Astrocyte of the hippocampus (primary cell): ENCODE data around the gene PPP2R5B.

Experiments used
- DNase-seq: peaks from one replicate; pipeline ENCODE4 v3.0.0; 2011; ENCODE audit warnings: low read depth, low spot score

The PPP2R5B gene

DNA sequence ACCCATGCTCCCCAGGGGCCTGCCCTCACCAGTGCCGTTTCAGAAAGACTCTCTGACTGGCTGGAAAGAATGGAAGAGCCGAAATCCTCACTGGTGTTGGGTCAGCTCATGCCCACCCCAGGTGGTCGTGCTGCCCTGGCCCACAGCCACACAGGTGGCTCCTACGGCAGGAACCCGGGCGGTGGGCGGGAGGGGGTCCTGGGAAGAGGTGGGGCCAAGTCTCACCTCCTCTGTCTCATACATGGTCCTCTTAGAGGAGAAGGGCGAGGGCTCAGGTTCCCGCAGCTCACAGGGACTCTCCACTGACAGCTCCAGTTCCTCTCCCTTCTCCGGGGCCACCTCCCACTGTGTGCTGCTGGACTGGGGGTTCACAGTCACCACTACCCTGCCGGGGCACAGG lies 15.7 kb upstream of the PPP2R5B start:
- DNase-seq = no peak

DNA sequence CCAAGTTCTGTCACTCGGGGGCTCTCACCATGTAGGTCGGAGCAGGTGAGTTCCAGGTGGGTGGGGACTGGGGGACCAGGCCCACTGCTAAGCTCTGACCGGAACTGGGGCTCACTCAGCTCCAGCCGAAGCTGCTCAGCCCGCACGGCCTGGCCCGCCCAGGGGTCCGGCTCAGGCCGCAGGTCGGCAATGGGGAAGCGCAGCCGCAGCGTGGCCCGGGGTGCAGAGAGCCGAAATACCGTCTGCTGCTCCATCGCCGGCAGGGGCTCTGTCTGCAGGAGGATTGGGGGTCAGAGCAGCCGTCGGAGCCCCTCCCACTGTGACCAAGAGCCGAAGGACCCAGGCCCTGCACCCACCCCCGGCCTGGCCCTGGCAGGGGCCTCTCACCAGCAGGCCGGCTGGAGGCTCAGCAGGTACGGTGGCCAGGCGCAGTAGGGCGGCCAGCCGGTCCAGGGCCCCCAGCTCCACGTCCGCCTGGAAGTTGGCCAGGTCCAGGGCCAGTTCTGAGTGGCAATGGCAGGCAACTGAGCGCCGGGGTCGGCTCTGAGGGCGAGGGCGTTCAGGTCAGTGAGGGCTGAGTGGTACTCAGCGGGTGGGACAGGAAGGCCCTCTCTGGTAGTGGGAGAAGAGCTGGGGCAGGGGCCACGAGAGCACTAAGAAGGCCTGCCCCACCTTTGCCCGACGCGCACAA lies 14.7 kb upstream of the PPP2R5B start:
- no peak for DNase-seq

DNA sequence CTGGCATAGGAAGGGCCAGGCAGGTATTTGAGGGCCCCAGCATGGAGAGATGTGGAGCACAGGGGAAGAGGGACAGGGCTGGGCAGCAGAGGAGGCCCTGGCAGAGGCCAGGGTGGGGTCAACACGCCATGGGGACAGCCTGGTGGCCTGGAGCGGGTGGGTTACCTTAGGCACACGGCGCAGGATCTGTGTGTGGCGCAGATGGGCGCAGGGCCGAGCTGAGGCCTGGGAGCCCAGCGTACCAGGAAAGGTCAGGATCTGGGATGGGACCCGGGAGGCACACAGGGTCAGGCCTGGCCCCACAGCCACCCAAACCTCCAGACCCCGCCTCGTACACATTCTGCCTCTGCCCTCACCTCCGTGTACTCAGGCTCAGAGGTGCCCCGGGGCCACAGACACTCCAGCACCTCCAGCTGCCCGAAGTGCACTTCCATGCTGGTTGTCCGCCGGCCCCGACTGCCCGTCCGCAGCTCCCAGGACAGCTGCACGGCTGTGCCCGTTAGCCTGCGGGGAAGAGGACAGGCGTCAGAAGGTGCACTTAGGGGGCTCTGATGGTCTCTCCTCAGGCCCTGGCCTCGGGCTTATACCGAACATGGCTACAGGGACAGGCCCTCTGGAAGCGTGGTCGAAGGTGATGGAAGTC lies 13.9 kb upstream of the PPP2R5B start:
- DNase-seq = no peak

DNA sequence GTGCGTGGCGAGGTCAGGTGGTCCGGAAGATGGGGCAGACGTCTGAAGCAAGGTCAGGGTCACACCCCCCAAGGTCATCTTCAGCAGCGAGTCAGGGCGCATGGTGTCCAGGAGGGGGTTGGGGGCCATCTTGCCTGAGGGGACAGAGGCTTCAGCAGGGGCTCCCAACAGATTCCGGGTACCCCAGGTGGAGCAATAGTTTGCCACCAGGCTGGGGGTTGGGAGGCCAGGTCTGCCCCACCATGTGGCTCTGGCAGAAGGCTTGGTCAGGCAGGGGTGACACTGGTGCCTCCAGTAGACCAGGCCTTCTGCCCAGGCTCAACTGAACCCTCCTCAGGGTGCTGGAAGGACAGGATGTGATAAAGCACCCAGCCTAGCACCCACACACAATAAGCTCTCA lies 13.3 kb upstream of the PPP2R5B start:
- DNase-seq = no peak

DNA sequence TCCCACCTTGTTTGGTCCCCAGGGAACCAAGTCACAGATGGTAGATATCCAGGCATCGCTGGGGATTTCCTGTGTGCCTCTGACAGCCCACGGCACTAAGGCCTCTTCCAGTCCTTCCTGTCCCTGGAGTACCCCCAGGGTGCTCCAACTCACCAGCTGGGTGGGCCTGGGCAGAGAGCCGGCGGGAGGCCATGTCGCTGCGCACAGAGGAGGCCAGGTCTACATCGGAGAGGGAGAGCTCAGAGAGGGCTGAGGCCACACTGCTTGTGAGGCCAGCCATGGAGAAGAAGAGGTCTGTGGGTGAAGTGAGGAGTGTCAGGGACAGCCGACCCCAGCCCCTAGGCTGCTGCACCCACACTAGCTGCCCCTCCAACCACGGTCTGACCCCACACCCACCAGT lies 12.8 kb upstream of the PPP2R5B start:
- no peak for DNase-seq

DNA sequence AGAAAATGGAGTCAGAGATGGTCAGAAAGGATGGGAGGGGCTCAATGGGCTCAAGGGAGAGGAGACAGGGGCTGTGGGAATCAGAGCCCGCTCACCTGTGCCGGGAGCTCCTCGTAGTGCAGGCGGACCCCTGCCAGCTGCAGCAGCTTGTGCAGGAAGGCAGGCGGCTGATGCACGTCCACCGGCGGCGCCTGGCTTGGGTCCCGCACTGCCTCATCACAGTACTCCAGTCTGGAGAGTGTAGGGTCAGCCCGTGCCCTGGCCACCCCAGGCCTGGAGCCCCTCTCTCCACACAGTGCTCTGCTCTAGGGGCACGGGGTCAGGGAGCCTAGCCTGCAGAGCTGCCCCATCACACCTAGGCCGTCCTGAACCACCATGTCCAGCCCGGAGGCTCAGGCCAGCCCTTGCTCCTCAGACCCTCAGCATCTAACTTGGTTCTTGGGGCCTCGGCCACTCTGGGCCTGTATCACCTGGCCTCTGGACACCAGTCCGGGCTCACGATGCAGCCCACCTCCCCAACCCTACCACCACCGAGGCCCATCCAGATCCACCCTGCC lies 11.2 kb upstream of the PPP2R5B start:
- no peak for DNase-seq

DNA sequence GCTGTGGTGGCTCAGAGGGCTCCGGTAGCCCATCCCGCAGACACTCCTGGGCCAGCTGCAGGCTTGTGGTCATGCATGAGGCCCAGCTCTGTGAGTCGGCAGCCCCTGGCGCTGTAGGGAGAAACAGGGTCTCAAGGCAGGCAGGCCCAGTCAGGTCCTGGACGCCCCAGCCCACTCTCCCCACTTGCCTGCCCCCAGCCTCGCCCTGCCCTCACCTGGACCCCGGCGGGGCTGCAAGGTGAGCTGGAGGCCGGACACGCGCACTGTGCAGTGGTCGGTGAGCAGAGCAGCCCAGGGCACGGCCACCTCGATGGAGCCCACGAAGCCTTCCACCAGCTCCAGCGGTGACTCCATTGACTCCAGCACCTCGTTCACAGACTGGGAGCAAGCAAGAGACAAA lies 10.4 kb upstream of the PPP2R5B start:
- DNase-seq = no peak

DNA sequence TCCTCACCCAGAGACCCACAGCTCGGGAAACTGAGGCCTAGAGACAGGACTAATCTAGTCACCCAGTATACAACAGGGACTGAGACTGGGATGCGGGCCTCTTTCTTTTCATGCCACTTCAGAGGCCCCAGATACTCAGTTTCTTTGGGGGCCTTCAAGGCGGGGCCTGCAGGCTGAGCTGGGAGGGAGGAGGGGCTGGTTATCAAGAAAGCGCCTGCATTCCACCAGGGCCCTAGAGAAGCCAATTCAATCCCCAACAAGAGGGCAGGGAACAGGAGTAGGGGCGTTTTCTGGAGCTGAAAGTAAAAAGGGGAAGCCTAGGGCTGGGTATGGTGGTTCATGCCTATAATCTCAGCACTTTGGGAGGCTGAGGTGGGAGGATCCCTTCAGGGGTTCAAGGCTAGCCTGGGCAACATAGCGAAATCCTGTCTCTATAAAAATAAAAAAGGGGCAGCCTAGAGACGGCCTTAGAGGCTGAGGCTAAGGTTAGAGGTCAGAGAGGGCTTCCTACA lies 9.1 kb upstream of the PPP2R5B start:
- no peak for DNase-seq

DNA sequence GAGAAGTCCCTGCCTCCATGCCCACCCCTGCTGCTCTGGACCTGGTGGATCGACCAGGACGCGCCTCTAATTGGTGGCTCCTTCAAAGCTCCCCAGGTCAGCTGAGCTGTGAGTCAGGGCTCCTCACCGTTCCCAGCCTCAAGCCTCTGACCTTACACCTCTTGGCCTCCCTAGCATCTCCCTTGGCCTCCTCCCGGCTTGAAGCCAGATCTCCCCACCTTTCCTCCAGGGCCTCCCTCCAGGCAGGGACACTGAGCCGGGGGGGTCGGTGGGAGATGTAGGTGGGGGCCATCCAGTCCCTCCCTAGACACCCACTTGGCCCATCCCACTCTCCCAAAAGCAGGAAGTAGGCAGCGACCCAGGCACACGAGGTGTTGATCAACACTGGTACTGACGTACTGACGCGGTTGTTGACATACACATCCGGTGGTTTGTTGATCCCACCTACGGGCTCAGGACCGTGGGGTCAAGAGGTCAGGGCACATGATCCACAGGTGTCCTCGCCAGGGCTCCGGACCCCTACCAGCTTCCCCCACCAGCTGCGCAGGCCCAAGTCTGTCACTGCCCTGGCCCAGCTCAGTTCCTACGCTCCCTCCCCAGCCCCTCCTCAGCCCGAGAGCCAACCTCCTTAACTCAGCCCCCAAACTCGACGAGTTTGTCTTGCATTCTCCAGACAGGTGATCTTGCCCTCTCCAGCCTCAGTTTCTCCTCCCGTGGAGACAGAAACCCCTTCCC lies 8.3 kb upstream of the PPP2R5B start:
- peak; percentile 44 for DNase-seq

DNA sequence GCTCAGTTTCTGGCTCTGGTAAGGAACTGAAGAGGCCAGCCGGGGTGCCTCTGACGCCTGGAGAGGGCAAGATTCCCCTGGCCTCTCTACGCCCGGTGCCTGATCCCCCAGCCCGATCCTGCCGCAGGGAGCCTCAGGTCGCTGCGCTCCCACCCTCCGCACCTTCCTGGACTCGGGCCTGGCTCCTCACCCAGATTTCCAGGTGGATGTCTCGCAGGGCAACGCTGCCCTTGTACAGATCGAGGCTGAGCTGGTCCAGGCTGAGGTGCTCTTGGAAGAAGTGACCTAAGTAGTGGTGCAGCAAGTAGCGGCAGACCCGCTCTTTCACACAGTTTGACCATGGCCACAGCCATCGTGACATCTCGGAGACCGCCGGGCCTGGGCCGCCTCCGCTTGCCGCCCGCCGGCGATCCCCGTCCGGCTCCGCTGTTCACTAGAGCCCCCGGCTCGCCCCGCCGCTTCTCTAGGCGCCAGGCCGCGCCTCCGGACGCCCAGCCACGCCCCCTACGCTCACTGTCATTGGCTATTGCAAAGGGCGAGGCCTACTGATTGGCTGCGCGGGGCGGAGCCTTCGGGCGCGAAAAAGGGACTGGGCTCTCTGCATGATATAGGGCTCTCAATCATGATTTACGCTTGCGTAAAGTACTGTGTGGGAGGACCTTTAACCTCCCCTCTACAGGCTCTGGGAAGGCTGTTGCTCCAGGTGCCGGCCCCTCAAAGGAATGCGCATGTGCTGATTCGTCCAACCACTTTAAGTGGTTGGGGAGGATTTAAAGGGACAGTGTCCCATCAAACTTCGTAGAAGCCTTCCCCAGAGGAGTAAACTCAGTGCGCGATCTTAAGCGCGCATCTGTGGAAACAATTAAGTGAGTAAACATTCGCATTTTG lies 7.5 kb upstream of the PPP2R5B start, which contains the start of gene ATG2A:
Gene ATG2A (minus strand): TSS at position 435 of the 888 bp plus-strand sequence. CDS start 74 bp downstream, at position 361.
- DNase-seq = peak; percentile 100

DNA sequence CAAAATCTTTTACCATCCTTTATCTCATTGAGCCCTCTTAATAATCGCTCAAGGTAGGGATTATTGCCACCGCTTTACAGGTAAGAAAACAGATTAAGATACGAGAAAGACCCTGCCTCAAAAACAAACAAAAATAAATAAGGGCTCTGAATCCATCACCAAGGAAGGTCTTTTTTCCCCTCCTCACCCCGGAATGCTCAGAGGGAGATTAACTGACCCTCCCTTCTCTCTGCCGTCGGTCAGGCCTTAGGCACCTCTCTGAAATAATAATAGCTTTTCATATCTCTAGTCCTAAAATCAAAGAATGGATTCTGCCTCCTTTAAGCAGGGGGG lies 6.9 kb upstream of the PPP2R5B start:
- no peak for DNase-seq

DNA sequence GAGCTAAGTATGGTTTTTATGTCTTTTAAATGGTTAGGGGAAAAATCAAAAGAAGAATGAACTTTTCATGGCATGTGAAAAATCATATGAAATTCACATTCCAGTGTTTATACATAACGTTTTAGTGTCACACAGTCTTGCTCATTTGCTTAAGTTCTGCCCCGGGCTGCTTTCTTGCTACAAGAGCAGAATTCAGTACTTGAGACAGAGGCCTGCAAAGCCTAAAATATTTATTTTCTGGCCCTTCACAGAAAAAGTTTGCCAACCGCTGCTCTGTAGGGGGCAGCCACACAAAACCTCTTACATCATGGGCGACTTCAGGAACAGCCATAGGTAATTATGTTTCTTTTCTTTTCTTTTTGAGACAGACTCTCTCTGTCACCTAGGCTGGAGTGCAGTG lies 6.5 kb upstream of the PPP2R5B start:
- peak; percentile 74 for DNase-seq

DNA sequence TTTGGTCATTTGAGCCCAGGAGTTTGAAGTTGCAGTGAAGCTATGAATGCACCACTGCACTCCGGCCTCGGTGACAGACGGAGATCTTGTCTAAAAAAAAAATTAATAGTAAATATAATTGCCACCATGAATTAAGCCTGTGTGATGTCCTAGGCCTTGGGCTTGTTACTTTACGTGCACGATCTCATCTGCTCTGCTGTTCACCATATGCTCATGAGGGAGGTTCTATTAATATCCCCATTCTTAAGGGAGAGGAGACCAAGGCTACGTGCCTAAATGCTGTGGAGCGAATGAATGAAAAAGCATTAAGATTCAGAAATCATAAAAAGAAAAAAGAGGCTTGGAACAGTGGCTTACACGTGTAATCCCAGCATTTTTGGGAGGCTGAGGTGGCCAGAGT lies 4.9 kb upstream of the PPP2R5B start:
- no peak for DNase-seq

DNA sequence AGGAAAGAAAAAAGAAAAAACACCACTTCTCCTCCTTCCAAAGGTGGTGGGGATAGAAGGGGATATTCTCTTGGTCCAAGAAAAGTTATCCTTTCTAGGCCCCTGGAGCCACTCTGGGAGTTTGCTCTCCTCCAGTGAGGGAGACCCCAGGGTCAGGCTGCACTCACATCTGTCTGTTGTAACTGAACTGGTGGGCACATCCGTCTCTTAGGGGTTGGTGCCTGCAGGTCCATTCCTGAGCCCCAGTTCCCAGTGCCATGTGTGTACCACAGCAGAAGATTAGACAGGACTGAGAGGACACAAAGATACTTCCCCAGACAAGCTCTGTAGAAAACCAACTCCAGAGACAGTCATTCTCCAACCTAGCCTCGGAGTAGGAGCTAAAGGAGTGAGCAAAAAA lies 4.4 kb upstream of the PPP2R5B start:
- DNase-seq = no peak

DNA sequence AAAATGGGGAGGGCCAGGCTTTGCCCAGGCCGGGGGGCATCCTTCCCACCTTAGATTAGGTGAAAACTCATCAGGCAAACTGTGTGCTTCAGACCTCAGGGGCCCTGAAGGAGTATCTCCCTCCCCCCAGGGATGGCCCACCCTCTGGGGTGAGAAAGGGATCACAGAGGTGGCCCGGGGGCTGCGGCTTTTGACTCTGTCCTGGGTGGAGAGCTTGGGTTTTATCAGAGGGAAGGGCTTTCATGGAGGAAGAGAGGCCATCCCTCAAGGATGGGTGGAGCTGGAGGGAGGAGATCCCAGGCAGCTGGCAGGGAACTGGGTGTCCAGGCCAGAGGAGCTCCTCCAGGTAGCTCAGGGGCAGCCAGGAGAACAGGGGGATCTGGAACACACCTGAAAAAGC lies 3.1 kb upstream of the PPP2R5B start:
- no peak for DNase-seq

DNA sequence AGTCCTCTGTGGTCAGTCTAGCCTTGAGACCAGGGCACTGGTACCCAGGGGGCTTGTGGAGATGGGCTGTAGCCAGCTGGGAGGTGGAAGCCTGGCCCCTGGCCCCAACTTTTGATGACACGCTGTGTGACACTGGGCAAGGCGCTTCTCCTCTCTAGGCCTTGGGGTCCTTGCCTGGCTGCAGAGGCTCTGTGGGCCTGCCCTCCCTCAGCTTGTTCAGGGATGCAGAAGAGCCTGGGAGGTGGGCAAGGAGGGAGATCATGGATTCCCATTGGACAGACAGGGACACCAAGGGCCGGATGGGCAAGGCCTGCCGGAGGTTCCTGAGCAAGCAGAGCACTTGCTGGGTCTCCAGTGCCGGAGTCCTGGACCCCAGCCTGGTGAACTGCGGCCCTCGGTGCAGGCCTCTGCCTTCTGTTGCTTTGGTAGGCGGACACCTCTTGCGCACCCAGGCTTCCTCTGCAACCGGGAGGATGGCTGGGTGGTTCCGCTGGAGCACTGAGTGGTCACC lies 1.3 kb upstream of the PPP2R5B start:
- no peak for DNase-seq

DNA sequence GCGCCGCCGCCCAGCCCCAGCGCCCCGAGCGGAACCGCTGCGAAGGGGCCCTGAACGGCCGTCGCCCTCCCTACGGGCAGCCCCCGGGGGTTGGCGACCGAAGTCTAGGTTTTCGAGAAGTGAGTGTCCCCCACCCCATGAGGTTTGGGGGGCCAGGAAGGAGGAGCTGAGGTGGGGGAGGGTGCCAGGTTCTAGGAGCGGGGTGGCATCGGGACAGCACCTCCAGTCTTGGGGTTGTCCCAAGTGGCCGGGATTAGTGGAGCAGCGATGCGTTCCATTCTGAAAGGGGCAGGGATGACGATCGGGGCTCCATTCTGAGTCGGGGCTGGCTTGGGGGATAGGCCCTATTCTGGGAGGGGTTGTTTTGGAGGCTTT lies 408 bp downstream of the PPP2R5B start:
- DNase-seq = peak; percentile 41

DNA sequence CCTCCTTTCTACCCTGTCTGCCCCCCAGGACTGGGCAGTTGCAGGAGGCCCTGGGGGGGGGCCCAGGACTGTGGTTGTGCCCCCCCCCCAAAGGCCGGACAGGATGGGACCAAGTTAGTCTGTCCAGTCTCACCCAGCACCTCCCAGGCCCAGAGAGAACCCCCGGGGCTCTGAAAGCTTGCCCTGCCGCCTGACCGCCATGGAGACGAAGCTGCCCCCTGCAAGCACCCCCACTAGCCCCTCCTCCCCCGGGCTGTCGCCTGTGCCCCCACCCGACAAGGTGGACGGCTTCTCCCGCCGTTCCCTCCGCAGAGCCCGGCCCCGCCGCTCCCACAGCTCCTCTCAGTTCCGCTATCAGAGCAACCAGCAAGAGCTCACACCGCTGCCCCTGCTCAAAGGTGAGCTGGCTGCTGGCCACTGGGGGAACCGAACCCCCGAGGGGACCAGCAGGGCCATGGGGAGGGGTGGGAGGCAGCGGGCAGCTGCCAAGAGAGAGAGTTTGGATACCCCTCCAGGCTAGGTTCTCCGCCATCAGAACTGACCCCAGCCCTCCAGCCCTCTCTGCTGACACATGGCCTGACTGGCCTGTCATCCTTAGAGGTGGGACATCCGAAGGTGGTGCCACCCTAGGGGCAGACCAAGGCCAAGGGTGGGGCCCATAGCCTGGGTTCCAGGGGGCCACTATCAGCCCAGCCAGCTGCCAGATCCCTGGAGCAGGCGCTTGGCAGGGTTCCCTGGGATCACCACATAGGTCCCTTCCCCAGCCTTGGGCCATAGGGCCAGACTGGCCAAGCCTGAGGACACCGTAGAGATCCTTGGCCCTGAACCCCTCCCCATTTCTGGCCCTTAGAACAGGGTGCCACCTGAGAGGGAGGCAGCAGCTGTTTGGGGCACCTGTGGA lies 1.3 kb downstream of the PPP2R5B start:
- DNase-seq = no peak

DNA sequence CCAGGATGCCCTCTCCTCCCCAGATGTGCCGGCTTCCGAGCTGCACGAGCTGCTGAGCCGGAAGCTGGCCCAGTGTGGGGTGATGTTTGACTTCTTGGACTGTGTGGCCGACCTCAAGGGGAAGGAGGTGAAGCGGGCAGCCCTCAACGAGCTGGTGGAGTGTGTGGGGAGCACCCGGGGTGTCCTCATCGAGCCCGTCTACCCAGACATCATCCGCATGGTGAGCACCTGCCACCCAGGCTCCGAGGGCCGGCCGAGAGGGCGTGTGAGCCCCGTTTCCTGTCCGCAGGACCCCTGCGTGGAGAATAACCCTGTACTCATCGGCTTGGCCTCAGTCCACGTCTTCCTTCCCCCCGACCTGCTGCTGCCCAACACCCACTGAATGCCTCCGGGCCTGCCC lies 2.2 kb downstream of the PPP2R5B start:
- DNase-seq = no peak

DNA sequence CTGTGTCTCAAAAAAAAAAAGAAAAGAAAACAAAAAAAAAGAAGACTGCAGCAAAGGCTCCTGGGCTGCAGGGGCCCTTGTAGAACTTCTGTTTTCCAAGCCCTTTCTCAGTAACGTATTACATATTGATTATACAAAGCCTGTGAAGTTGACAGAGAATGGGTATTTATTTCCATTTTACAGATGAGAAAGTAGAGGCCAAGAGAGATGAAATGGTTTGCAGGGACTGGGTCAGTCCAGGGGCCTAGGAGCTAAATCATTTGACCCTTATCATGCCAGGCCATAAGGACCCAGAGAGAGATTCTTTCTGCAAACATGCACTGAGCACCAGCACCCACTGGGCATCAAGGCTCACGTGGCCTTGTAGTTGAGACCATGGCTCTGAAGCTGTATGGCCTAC lies 4.5 kb downstream of the PPP2R5B start:
- no peak for DNase-seq
